ENCODE data around the gene ATP11A. TPM values are rescaled to one million over a fixed set of nuclear protein-coding genes. Genes with fewer than 3 reads are reported as not detected.

The ATP11A gene
- total and polyA plus RNA-seq, 10 of the 15 experiments (the other 5 are each of a cell fraction or from before 2014, with no cell fraction given) = 1.4 to 69.6 (median 14.4) TPM

DNA sequence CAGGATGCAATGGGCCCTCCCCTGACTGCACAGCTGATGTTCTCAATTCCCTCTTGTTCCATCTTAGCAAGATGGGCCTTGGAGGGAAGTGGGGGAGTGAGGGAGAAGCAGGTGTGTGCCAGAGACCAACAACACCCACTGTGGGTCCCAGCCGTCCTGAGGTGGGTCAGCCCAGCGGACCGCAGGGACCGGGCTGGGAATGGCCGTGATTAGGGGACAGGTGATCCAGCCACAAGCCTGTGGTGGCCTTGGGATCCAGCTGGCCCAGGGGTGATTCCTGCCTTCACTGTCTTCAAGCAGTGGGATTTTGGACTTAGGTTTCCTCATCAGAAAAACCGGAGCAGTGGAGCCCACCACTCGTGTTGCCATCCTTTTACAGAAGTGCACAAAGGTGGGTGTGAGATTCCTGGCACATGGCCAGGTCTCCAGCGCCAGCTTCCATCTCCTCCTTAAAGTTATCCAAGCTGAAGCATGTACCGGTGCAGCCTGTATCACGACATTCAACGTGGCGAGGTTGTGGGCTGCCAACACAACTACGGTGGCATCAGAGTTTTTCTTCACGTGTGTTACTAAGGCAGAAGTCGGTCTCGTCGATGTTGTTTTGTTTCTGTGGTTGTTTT is 9.0 kb upstream of the ATP11A start:
- Histone ChIP-seq H3K4me3 (no peak overlapping the region), H4K20me1 (ENCODE audit: control insufficient read depth, insufficient read depth) (no peaks in the 10 kb centered on the region), H3K4me1 (ENCODE audit: control insufficient read depth, insufficient read depth, low read length) (no peaks in the 10 kb centered on the region), H3K27ac (ENCODE audit: control insufficient read depth, insufficient read depth) (no peak overlapping the region), H3K36me3 (ENCODE audit: control insufficient read depth in 2 of 2, insufficient read depth in 2 of 2, low read length in 1 of 2) (no peaks in the 10 kb centered on the region), H3K79me2 (ENCODE audit: control insufficient read depth, insufficient read depth, low read length) (no peaks in the 10 kb centered on the region), H3K4me2 (ENCODE audit: control insufficient read depth, insufficient read depth) (no peak overlapping the region), H3K27me3 (replicated peaks in 1 of 2; ENCODE audit: control insufficient read depth in 2 of 2, insufficient read depth in 2 of 2, low read length in 1 of 2) (no peaks in the 10 kb centered on the region), H3K9ac (ENCODE audit: control insufficient read depth, insufficient read depth, low read length) (no peak overlapping the region), H2AFZ (ENCODE audit: control insufficient read depth, low read depth, low read length) (no peak overlapping the region), H3K9me3 (replicated peaks; ENCODE audit: control insufficient read depth, insufficient read depth, low read length) (no peaks in the 10 kb centered on the region)
- 56% methylated on average over 17 of the region's 17 CpGs for WGBS (ENCODE audit: insufficient coverage, insufficient replicate concordance, low lambda C conversion rate, missing lambda C conversion rate)
- in situ Hi-C loops (cut with MboI) (no loop called here), intact Hi-C loops (cut with micrococcal nuclease; ENCODE audit: unreplicated experiment) (no loop called here)
- ChIA-PET SMC1A (ENCODE audit: uncharacterized antibody, unreplicated experiment) (no interaction called here), CTCF (no interaction called here), RAD21 (ENCODE audit: unreplicated experiment) (no interaction called here), POLR2A (no interaction called here)
- TF ChIP-seq SP1 (IDR thresholded peaks at IDR 0.05; ENCODE audit: low read depth, low read length) (no peak), FOXK2 (IDR thresholded peaks at IDR 0.05) (no peak), BCL11A (IDR thresholded peaks at IDR 0.05; ENCODE audit: low read depth, low read length) (no peak), STAT3 (IDR thresholded peaks at IDR 0.05; ENCODE audit: low read depth, low read length) (no peak), CBFB (IDR thresholded peaks at IDR 0.05; ENCODE audit: low read depth) (no peak), MTA3 (IDR thresholded peaks at IDR 0.05; ENCODE audit: borderline replicate concordance, low read length) (no peak), YY1 (IDR thresholded peaks at IDR 0.05; ENCODE audit: low read depth, low read length) (no peak), PAX8 (IDR thresholded peaks at IDR 0.05) (no peak), RB1 (IDR thresholded peaks at IDR 0.05; ENCODE audit: borderline replicate concordance) (no peak), CREB1 (IDR thresholded peaks at IDR 0.05; ENCODE audit: low read depth) (no peak), CHD4 (IDR thresholded peaks at IDR 0.05) (no peak), SMARCA5 (IDR thresholded peaks at IDR 0.05) (no peak), TCF3 (IDR thresholded peaks at IDR 0.05; ENCODE audit: borderline replicate concordance, insufficient read depth, low read depth, low read length) (no peak), MYC (IDR thresholded peaks at IDR 0.05; ENCODE audit: insufficient read depth, insufficient read length, insufficient replicate concordance, low read length, severe bottlenecking) (no peak), POLR2A (IDR thresholded peaks at IDR 0.05; ENCODE audit: low read depth, low read length) (no peak), NFYA (IDR thresholded peaks at IDR 0.05; ENCODE audit: borderline replicate concordance, low read depth, low read length) (no peak), IKZF2 (IDR thresholded peaks at IDR 0.05) (no peak)
- ATAC-seq = no peak
- no peak for DNase-seq (ENCODE audit: low read depth, low spot score)
- no TSS peak for BruUV-seq (replicated peaks)
- no peak for FAIRE-seq

Measured in GM12878 (cell line).